CD14-positive monocyte (primary cell): Measurements from ENCODE around the gene ADGRL3. TPM values are rescaled to one million over a fixed set of nuclear protein-coding genes. Genes with fewer than 3 reads are reported as not detected.
A peak's percentile ranks its signal among the peaks of the same experiment; 100 is the strongest.

Source experiments
- DNase-seq, 3 donors: peaks; one replicate each; pipeline ENCODE4 v3.0.0-alpha.2; 2011 to 2022
- H2AFZ ChIP-seq: 2 replicates; pipeline ENCODE4 v1.6.0; 2012; ENCODE audit warnings: mild to moderate bottlenecking, low read depth, low read length, inconsistent platforms; ENCODE audit not compliant: insufficient read depth, poor library complexity, severe bottlenecking
- H3K27ac ChIP-seq, 2 donors: 1 replicate in 1 of 2; 2 replicates in 1 of 2; pipeline ENCODE4 v1.5.1; 2012 to 2013; ENCODE audit warnings: low read length in 2 of 2, control low read depth in 1 of 2, inconsistent platforms in 1 of 2, low read depth in 1 of 2, mild to moderate bottlenecking in 1 of 2
- H3K27me3 ChIP-seq, 2 donors: one replicate each; pipeline versions ENCODE4 v1.6.0 to v1.6.1; 2011 to 2013; ENCODE audit warnings: low read length in 2 of 2; ENCODE audit not compliant: control insufficient read depth in 2 of 2, insufficient read depth in 2 of 2
- H3K36me3 ChIP-seq, 2 donors: replicated peaks in 1 of 2; 1 replicate in 1 of 2; 2 replicates in 1 of 2; pipeline versions ENCODE4 v1.5.1 to v1.6.1; 2012 to 2013; ENCODE audit warnings: low read length in 2 of 2, control low read depth in 1 of 2, inconsistent platforms in 1 of 2, mild to moderate bottlenecking in 1 of 2; ENCODE audit not compliant: insufficient read depth in 2 of 2, control insufficient read depth in 1 of 2
- H3K4me1 ChIP-seq, 2 donors: 1 replicate in 1 of 2; 2 replicates in 1 of 2; pipeline versions ENCODE4 v1.5.1 to v1.6.1; 2012 to 2013; ENCODE audit warnings: low read length in 2 of 2, control low read depth in 1 of 2, inconsistent platforms in 1 of 2, mild to moderate bottlenecking in 1 of 2, moderate library complexity in 1 of 2; ENCODE audit not compliant: insufficient read depth in 2 of 2, control insufficient read depth in 1 of 2
- H3K4me2 ChIP-seq: replicated peaks from 2 replicates; pipeline ENCODE3; 2012; ENCODE audit warnings: low read length, moderate library complexity, mild to moderate bottlenecking; ENCODE audit not compliant: poor library complexity, severe bottlenecking; ENCODE audit errors: extremely low read depth
- H3K4me3 ChIP-seq, 3 experiments: fragments of 200-600 bp in 1 of 3; sonication (generic) in 1 of 3; replicated peaks in 1 of 3; 1 replicate in 2 of 3; 2 replicates in 1 of 3; pipeline ENCODE4 v1.5.1; 2011 to 2013; ENCODE audit warnings: low read length in 3 of 3, mild to moderate bottlenecking in 3 of 3, control low read depth in 2 of 3, low read depth in 2 of 3, inconsistent platforms in 1 of 3, moderate library complexity in 1 of 3
- H3K79me2 ChIP-seq: 2 replicates; pipeline ENCODE4 v1.6.0; 2012; ENCODE audit warnings: mild to moderate bottlenecking, control low read depth, inconsistent platforms, low read length, moderate library complexity; ENCODE audit not compliant: insufficient read depth
- H3K9ac ChIP-seq: 2 replicates; pipeline ENCODE4 v1.6.0; 2017; ENCODE audit warnings: low read length, mild to moderate bottlenecking; ENCODE audit not compliant: insufficient read depth, poor library complexity, severe bottlenecking
- H3K9me3 ChIP-seq, 2 donors: replicated peaks in 1 of 2; 1 replicate in 1 of 2; 2 replicates in 1 of 2; pipeline versions ENCODE4 v1.5.1 to v1.6.1; 2012 to 2013; ENCODE audit warnings: low read length in 2 of 2, control low read depth in 1 of 2; ENCODE audit not compliant: control insufficient read depth in 1 of 2, insufficient read depth in 1 of 2
- H4K20me1 ChIP-seq: 2 replicates; pipeline ENCODE4 v1.6.0; 2012; ENCODE audit warnings: mild to moderate bottlenecking, low read length, control low read depth, moderate library complexity; ENCODE audit not compliant: insufficient read depth
- H3K27ac Mint-ChIP-seq, 7 donors: one replicate each; pipeline ENCODE4 v1.8.0; 2020; ENCODE audit warnings: mild to moderate bottlenecking in 7 of 7, mixed read lengths in 7 of 7, moderate library complexity in 6 of 7, inconsistent platforms in 2 of 7
- H3K27me3 Mint-ChIP-seq, 3 donors: one replicate each; pipeline ENCODE4 v1.8.0; 2021 to 2022; ENCODE audit warnings: low read depth in 3 of 3, mild to moderate bottlenecking in 3 of 3, mixed read lengths in 3 of 3, moderate library complexity in 3 of 3, inconsistent platforms in 1 of 3
- H3K36me3 Mint-ChIP-seq, 2 donors: one replicate each; pipeline ENCODE4 v1.8.0; 2020; ENCODE audit warnings: mixed read lengths in 2 of 2, inconsistent platforms in 1 of 2, mild to moderate bottlenecking in 1 of 2
- H3K4me1 Mint-ChIP-seq: one replicate; pipeline ENCODE4 v1.8.0; 2020; ENCODE audit warnings: mild to moderate bottlenecking, mixed read lengths
- H3K4me3 Mint-ChIP-seq, 2 donors: one replicate each; pipeline ENCODE4 v1.8.0; 2020; ENCODE audit warnings: mild to moderate bottlenecking in 2 of 2, mixed read lengths in 2 of 2, moderate library complexity in 1 of 2
- H3K9me3 Mint-ChIP-seq, 7 donors: one replicate each; pipeline ENCODE4 v1.8.0; 2020 to 2022; ENCODE audit warnings: mixed read lengths in 7 of 7, mild to moderate bottlenecking in 6 of 7, moderate library complexity in 6 of 7, inconsistent platforms in 2 of 7
- CTCF ChIP-seq: fragments of 200-600 bp; IDR thresholded peaks from one replicate; pipeline ENCODE4 v1.8.0; 2022; ENCODE audit warnings: antibody characterized with exemption, mild to moderate bottlenecking
- WGBS: methylation state at CpG from one replicate; pipeline ENCODE4 v1.1.5; 2013; ENCODE audit warnings: missing lambda C conversion rate; ENCODE audit not compliant: insufficient coverage; 5-methylcytosine and 5-hydroxymethylcytosine counted together
- intact Hi-C, 2 donors: fragments of 100-400 bp; cut with micrococcal nuclease; formaldehyde crosslinking; loops; one replicate each; pipeline versions ENCODE4 v1.15.0 to v1.15.1; 2023
- polyA plus RNA-seq, 3 donors: library from polyadenylated mRNA; depleted of rRNA in 1 of 3; unstranded in 2 of 3; stranded (reverse) in 1 of 3; fragments of 300-500 nt in 2 of 3; fragments of >200 nt in 1 of 3; fragmentation: Illumina TruSeq in 2 of 3; gene quantifications; 1 replicate in 2 of 3; 2 replicates in 1 of 3; pipeline ENCODE4 v1.2.3, GENCODE V29; 2012 to 2021

ADGRL3 gene
- polyA plus RNA-seq, 3 donors: not detected

DNA sequence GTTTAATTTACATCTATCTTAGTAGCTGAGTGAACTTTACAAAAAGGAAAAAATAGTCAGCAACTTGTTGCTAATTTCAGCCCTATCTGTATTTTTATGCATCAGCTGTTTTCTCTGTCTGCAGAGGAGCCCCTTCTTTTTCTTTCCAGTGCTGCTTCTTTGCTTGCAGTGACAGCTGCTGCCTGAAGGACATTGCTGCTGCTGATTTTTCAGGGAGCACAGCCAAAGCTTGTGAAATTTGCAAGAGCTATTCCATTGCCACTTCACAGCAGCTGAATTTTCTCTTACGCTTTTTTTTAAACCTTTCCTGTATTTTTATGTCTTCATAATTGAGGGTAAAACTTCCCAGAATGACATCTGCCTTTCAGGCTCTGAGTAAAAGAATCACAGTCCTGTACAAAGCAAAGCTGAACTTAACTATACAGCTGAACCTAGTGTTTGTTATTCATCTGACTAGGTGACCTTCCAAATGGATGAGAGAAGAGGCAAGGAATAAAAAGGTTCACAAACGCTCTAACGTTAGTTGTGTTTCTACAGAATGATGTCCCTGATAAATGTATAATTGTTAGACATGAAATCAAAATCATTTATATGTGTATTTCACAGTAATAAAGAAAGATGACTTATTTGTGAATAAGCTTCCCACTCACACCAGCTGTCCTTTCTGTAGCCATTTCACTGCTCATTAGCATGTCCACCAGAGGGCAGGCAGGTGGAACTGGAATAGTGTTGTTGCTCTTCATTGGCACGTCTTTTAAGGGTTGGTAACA, 541.4 kb downstream of the ADGRL3 start:
- Mint-ChIP-seq H3K27ac (no peak overlapping the region), H3K4me1 (no peaks in the 10 kb centered on the region), H3K27me3 (no peaks in the 10 kb centered on the region), H3K9me3 (peaks cover 4 to 22% (median 14%) of the 10 kb centered on the region in 7 donors), H3K36me3 (no peaks in the 10 kb centered on the region), H3K4me3 (no peak overlapping the region)
- Histone ChIP-seq H2AFZ (no peak overlapping the region), H3K27ac (no peak overlapping the region), H3K79me2 (no peaks in the 10 kb centered on the region), H3K4me3 (no peak overlapping the region), H4K20me1 (no peaks in the 10 kb centered on the region), H3K36me3 (no peaks in the 10 kb centered on the region), H3K4me1 (no peaks in the 10 kb centered on the region), H3K9me3 (peaks cover 0 to 10% of the 10 kb centered on the region in 2 donors), H3K9ac (no peak overlapping the region), H3K4me2 (no peak overlapping the region), H3K27me3 (no peaks in the 10 kb centered on the region)
- DNase-seq: no peak
- intact Hi-C loops: no loop called here
- TF ChIP-seq CTCF: no peak
- no CpG with 5 or more reads among the region's 4 CpGs for WGBS

DNA sequence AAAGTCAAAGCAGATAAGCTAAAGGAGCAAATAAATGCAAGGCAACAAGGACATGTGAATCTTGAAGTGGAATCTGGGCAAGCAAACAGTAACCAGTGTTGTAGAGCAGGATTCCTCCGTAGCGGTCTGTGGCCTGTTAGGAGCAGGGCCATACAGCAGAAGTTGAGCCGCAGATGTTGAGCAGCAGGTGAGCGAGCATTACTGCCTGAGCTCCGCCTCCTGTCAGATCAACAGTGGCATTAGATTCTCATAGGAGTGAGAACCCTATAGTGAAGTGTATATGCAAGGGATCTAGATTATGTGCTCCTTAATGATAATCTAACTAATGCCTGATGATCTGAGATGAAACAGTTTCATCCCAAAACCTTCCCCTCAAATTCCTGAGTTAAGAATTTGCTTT, 550.7 kb downstream of the ADGRL3 start:
- Mint-ChIP-seq H3K27me3 (no peaks in the 10 kb centered on the region), H3K36me3 (no peaks in the 10 kb centered on the region), H3K27ac (peak overlapping the region in 1 of 7 donors; percentile 53), H3K4me3 (no peak overlapping the region), H3K4me1 (no peaks in the 10 kb centered on the region), H3K9me3 (peaks cover 0 to 10% (median 8%) of the 10 kb centered on the region in 7 donors)
- no peaks in the 10 kb centered on the region for H3K4me1 ChIP-seq
- TF ChIP-seq CTCF: no peak
- 88% methylated on average over 2 of the region's 5 CpGs for WGBS
- no peaks in the 10 kb centered on the region for H3K9me3 ChIP-seq
- no peaks in the 10 kb centered on the region for H4K20me1 ChIP-seq
- H3K4me2 ChIP-seq: no peak overlapping the region
- no peak overlapping the region for H3K4me3 ChIP-seq
- H3K27me3 ChIP-seq: no peaks in the 10 kb centered on the region
- H3K27ac ChIP-seq: no peak overlapping the region
- no peak overlapping the region for H3K9ac ChIP-seq
- no peak overlapping the region for H2AFZ ChIP-seq
- DNase-seq: no peak
- no peaks in the 10 kb centered on the region for H3K79me2 ChIP-seq
- no peaks in the 10 kb centered on the region for H3K36me3 ChIP-seq
- intact Hi-C loops: no loop called here
